Esophagus mucosa (tissue), 1 donor: ENCODE results near the gene UROD. TPM values are rescaled to one million over a fixed set of nuclear protein-coding genes. Genes with fewer than 3 reads are reported as not detected.
"Not testable (repeated sequence)": the region's sequence is repeated elsewhere in the genome, so short reads cannot be mapped to it uniquely, and the experiment has no call there.

Source experiments
- ATAC-seq: fragments of 200-7000 bp; cut with Tn5 transposase; one replicate; pipeline ENCODE4 v1.9.1; 2020
- total RNA-seq: library from RNA; stranded (reverse); gene quantifications from one replicate; pipeline ENCODE4 v1.2.4, GENCODE V29; 2023
- donor health status: DM: yes; HTN: yes; CAD: no.

The UROD gene
- total RNA-seq, 1 donor from 2014 or later, result 47.5 TPM

- no peak for ATAC-seq
These were observed 31.0 kb downstream of the UROD start for GRCh38 chr1:45043094-45043493.

- ATAC-seq, result no peak
These were observed 32.9 kb downstream of the UROD start for GRCh38 chr1:45044916-45045315.

- ATAC-seq, result no peak
These were observed 35.0 kb downstream of the UROD start for GRCh38 chr1:45047032-45047431.

GRCh38 chr1:45051005-45051772, 39.1 kb downstream of the UROD start:
- ATAC-seq, result no peak

- no peak for ATAC-seq
These were observed 45.5 kb downstream of the UROD start for GRCh38 chr1:45057542-45057941.

GRCh38 chr1:45059829-45060228, 47.8 kb downstream of the UROD start:
- no peak for ATAC-seq

- ATAC-seq, result not testable (repeated sequence)
These were observed 50.4 kb downstream of the UROD start for GRCh38 chr1:45062463-45062862.

- ATAC-seq, result no peak
These were observed 53.0 kb downstream of the UROD start for GRCh38 chr1:45065083-45065482.

Other genes with a start within 250 kb of the UROD start
- gene RPS8, start 236.7 kb upstream of the UROD start, total RNA-seq, result 2,198 TPM
- gene BEST4, start 224.1 kb upstream of the UROD start, total RNA-seq, result not detected
- 20.7 TPM for gene PLK3, start 211.9 kb upstream of the UROD start, total RNA-seq
- gene DYNLT4, start 204.9 kb upstream of the UROD start, total RNA-seq, result not detected
- 2.4 TPM for gene BTBD19, start 203.7 kb upstream of the UROD start, total RNA-seq
- gene PTCH2, start 169.0 kb upstream of the UROD start, total RNA-seq, result 0.40 TPM
- 22.0 TPM for gene EIF2B3, start 25.7 kb upstream of the UROD start, total RNA-seq
- 22.6 TPM for gene HECTD3, start 930 bp upstream of the UROD start, total RNA-seq
- gene ZSWIM5, start 194.4 kb downstream of the UROD start, total RNA-seq, result 0.56 TPM